Endothelial cell of umbilical vein (primary cell): Measurements from ENCODE around the gene PIGT.

ENCODE experiments used
- CTCF ChIP-seq, 2 donors: IDR thresholded peaks; 1 replicate in 1 of 2; 2 replicates in 1 of 2; pipeline ENCODE4 v1.5.1; 2011; ENCODE audit warnings: low read length in 2 of 2, mild to moderate bottlenecking in 2 of 2, moderate library complexity in 2 of 2, control low read depth in 1 of 2, inconsistent platforms in 1 of 2, low read depth in 1 of 2; ENCODE audit not compliant: insufficient read depth in 1 of 2; ENCODE audit errors: extremely low read depth in 1 of 2
- EZH2 ChIP-seq: IDR thresholded peaks from 2 replicates; pipeline ENCODE4 v1.6.1; 2012; ENCODE audit warnings: borderline replicate concordance, low read depth, mild to moderate bottlenecking, moderate library complexity, low read length, inconsistent platforms; ENCODE audit not compliant: severe bottlenecking
- POLR2AphosphoS5 ChIP-seq: IDR thresholded peaks from 2 replicates; pipeline ENCODE4 v1.6.1; 2012; ENCODE audit warnings: low read depth, mild to moderate bottlenecking, control low read depth, low read length, moderate library complexity; ENCODE audit not compliant: insufficient read depth

- TF ChIP-seq CTCF (IDR thresholded peaks at IDR 0.05; ENCODE audit: extremely low read depth in 1 of 2, insufficient read depth in 1 of 2, low read depth in 1 of 2, low read length in 2 of 2) = no peak
- no peak for TF ChIP-seq EZH2
- TF ChIP-seq POLR2AphosphoS5 = no peak
These were observed 45.3 kb downstream of the PIGT start for GRCh38 chr20:45461225-45461624.
